ENCODE results near the gene JUN.
A peak's percentile ranks its signal among the peaks of the same experiment; 100 is the strongest.

Gene JUN

DNA sequence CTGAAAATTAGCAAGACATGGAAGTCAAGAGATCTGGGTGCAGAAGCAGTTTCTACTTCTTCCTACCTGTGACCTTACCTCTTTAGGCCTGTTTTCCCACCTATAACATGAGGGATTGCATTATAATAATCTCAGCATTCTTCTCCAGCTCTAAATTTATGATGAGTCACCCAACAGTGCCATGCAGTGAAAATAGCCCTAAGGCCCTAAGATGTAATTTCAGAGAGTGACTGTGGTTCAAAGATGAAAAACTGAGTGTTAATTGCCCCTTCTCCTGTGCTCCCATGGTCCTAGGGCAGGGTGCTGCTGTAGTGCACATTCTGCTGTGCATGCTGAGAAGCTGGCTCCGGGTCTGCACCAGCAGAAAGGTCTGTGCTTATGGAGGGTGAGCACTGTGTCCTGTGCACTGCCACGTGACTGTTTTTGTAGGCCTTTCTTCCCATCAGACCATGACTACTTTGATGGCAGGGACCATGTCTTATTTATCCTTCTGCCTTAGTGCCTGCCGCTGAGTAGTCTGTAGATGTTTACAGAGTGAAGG lies 29.7 kb downstream of the JUN start:
- no peak for DNase-seq

DNA sequence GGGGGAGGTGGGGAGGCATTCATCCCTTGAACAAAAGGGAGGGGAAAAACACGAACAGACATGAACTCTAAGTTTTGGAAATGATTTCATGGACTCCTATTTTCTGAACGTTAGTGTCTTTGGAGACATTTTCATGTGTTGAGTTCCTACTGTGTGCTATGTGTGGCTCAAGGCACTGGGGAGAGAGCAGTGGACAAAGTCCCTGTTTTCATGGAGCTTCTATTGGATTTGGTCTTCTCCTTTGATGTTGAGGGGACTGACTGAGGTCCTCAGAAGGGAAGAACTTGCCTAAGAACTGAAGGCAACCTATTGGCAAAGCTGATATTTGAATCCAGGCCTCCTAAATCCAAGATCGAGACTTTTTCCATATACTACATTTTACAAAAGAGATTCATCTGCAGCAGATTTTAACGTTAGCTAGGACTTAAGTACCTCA lies 30.4 kb downstream of the JUN start:
- no peak for DNase-seq

DNA sequence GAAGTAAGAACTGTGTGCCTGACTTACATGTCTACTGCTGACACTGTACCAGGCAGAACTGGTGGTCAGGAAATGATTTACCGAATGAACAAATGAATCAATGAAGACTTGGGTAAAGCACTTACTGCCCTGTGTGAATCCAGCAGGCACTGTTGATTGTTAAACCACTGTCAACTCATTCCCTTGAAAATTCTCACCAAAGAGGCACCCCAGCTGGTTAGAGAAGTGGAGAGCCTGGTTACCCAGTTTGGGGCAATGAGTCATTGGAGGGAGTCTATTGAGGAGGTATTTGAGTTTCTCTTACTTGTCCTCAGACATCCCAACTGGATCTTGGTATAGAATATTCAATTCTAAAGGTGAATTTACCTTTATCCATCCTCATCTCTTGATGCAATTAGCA lies 34.2 kb downstream of the JUN start:
- DNase-seq = no peak

DNA sequence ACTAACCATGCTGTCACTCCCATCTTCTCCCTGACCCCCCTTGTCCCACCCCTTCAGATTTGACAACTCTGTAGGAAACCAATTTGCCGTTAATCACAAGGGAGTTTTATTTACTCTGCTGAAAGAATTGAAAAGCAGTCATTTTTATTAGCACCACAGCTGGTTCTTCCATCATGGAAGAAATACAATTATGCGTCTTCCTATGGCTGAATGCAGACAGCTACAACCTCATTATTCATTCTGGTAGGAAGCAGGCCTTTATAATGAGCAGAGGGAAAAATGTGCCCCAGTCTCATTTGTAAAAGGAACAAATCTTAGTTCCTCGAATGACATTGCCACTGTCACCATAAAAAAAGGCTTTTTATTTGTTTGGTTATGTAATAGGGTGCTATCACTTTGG lies 35.2 kb downstream of the JUN start:
- DNase-seq = peak; percentile 32

DNA sequence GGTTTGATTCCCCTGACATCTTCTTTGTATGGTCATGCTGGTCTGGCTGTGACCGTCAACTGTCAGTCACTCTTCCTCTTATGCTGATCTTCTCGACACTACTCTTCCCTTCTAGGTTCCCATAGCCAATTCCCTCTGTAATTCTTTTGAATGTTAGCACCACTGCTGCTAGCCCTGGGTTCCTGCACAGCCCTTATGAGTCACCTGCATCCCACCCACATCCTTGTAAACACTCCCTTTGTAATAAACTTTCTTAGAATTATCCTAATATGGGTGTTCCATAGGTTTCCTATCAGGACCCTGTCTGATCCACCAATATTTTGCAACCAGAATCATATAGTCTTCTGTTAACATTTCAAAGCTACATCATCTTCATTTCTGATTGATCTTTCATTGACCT lies 37.1 kb downstream of the JUN start:
- DNase-seq = no peak

DNA sequence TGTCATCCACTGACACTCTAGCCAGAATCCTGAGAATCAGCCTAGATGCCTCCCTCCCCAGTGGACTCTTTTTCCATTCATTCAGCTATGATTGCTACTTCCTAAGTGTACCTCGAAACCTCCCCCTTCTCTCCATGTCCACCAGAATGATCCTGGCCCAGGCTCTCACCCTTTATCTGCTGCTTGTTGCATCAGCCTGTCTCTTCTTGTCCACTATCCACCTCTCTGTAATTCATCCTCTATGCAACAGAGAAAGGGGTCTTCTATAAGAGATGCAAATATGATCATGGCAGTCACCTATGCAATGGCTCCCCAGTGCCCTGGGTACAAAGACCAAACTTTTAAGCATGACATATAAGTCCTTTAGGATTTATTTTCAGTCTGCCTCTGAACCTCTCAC lies 37.7 kb downstream of the JUN start:
- DNase-seq = no peak

DNA sequence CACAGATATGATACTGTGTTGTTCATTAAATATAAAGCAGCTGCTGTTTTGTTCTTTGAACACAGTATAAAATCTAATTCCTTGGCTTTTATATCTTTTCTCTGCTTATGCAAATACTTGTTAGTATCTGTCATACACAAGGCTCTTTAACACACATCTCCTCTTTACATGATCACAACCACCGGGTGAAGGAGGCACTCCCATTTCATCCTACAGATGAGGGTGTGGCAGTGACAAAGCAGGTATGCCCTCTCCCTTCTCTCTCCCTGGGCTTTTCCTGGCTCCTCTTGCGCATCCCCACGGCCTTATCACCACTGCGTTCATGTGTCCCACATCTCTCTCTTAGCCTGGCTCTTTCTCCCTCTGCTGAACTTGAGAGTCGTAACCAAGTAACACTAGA lies 38.2 kb downstream of the JUN start:
- no peak for DNase-seq

DNA sequence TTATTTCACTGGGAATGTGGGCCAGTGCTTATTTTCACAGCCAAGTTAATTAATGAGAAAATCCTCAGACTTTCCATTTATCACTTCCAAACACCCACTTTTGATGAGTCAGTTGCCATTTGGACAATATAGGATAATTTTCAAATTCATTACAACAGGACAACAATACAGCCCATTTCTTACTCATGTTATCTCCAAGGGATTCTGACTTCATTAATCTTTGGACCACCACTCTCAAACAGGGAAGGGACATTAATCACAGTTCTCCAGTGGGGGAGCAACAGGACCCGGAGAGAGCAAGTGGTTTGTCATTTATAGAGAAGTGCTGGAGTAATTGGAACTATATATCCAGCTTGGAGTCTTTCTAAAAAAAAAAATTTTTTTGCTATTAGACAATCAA lies 38.7 kb downstream of the JUN start:
- no peak for DNase-seq

DNA sequence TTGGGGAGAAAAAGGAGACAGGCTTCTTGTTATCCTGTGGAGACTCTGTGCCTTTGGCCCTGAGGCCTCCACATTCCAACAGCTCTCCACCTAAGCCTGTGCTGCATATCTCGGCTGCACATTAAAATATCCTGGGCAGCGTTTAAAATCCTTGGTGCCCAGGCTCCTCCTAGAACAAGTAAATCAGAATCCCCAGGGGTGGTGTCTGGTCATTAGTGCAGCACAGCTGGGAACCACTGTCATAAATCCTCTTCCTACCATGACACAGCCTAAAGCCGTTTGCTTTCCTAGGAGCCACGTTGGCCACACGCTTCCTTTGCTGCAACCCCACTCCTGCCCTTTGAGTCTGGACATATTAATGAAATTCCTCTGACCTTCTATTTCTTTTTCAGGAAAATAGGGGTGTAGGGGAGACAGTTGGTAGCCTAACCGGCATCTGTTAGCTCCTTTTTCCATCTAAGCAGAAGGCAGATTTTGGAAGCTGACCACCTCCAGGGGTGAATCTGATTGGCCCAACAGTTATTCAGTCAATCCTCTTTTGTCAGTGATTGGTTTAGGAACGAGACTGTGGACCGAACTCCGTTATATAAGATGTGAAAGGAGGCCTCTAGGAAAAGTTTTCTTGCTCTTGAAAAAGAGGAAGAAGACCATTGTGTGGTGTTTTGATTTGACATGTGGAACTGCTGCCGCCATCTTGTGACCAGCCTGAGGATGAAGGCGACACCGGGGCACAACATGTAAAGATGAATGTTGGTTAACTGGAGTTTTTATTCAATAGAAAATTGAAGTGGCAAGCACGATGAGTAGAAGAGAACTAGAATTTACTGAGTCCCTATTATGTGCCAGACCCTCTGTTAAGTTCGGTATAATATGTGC lies 41.9 kb downstream of the JUN start:
- no peak for DNase-seq

DNA sequence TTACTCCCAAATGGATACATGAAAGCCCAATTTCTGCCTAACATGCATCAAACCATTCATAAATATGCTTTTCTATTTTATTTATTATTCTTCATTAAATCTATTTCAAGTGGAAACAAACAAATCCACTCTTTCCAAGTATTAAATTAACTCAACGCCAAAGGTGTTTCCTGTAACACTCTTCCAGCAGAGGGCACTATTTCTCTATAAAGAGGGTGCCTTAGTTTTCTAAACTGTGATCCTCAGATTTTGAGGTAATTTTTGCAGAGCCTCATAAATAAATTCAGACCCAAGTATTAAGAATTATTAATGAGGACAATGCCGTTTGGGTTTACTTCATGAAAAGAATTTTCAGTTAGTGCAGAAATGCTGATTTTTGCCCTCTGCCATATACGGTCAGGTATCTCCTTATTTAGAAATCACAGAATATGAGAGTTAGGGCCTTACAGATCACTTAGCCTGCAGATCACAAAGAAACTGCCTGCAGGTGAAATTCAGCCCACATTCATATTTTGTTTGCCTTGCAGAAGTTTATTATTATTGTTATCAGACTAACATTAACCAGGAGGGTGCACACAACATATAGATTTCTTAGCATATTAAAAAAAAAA lies 43.9 kb downstream of the JUN start:
- DNase-seq = peak; percentile 68

DNA sequence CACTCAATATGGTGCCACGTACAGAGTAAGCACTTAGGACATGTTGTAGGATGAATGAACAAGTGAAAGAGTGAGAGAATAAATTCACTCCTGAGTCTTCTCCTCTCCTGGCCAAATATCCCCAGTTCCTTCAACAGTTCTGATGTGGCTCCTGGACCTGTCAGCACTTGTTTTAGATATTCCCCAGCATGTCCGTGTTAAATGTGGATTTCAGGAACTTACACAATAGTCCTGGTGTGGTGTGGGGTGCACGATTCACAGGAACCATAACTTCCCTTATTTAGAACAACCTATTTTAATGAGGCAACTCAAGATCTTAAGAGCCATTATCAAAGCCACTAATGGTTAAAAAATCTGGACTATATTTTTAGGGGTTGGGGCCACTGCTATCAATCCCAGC lies 45.0 kb downstream of the JUN start:
- DNase-seq = no peak

DNA sequence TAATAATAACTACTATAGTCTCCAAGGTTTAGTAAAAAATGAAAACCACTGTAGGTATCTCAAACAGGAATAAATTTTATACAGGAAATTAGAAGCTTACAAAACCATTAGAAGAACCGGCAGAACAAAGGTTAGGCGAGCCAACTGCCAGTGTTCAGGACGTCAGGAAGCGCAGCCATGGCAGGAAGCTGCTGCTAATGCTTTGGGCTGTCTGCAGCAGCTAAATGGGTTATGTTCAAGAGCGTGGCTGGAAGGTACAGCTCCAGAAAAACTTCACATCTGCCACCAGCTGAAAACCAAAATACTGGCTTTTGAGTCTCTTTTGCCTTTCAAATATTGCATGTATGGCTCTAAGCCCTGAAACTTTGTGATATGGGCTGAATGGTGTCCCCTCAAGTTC lies 48.3 kb downstream of the JUN start:
- no peak for DNase-seq

DNA sequence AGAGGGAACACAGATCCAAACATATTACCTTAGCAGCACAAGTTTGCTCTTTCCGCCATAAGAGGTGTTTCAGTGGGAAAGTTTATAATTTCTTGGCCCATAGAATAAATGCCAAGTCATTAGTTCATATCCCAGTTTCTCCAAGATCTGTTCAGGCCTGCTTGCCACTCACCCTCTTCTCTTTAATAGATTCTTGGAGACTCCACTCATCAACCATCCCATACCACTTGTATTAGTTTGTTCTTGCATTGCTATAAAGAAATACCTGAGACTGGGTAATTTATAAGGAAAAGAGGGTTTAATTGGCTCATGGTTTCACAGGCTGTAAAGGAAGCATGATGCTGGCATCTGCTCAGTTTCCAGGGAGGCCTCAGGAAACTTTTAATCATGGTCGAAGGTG lies 49.2 kb downstream of the JUN start:
- DNase-seq = no peak

DNA sequence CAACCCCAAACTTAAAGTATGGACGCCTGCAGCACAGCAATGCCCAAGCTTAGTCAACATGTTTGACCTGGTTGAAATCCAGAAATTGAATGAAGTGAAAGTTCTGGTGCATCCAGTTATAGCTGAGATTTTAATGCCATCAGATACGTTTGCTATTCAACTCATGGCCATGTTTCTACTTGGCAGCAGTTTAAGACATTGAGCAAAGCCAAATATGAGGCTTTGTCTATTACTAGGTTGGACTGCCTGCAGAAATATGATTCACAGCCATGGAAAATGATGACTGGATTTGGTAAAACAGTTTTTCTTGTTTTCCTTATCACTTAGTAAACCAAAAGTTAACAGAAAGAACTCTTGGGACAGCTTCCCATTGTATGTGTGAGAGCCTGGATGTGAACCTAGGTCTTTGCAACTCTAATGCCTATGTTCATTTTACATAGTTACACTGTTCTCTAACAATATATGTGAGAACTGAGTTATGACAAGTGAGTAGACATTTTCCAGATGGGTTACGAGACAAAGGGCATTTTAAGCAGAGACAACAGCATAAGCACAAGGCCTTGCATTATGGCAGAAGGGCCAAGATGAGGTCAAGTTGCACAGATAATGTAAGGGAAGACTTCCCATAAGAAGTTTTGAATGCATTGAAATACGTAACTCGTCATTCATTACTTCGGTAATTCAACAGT lies 51.6 kb downstream of the JUN start:
- DNase-seq = no peak
